Progenitor cell of endocrine pancreas (in vitro differentiated cells): ENCODE measurements around the gene ARHGAP23. TPM values are rescaled to one million over a fixed set of nuclear protein-coding genes. Genes with fewer than 3 reads are reported as not detected.

Experiments
- DNase-seq: peaks from one replicate; pipeline ENCODE4 v3.0.0; 2021; ENCODE audit warnings: low spot score; ENCODE audit not compliant: unreplicated experiment
- H3K27ac Mint-ChIP-seq: 2 replicates; pipeline ENCODE4 v1.8.0; 2021; ENCODE audit warnings: mild to moderate bottlenecking, moderate library complexity, mixed read lengths
- H3K27me3 Mint-ChIP-seq: 2 replicates; pipeline ENCODE4 v1.8.0; 2021; ENCODE audit warnings: mixed read lengths
- H3K36me3 Mint-ChIP-seq: 2 replicates; pipeline ENCODE4 v1.8.0; 2022; ENCODE audit warnings: mixed read lengths; ENCODE audit not compliant: insufficient read depth
- H3K4me1 Mint-ChIP-seq: 2 replicates; pipeline ENCODE4 v1.8.0; 2021; ENCODE audit warnings: low read depth, mixed read lengths
- H3K4me3 Mint-ChIP-seq: 2 replicates; pipeline ENCODE4 v1.8.0; 2021; ENCODE audit warnings: low read depth, mild to moderate bottlenecking, moderate library complexity, mixed read lengths
- H3K9me3 Mint-ChIP-seq: 2 replicates; pipeline ENCODE4 v1.8.0; 2021; ENCODE audit warnings: low read depth, mixed read lengths
- total RNA-seq: library from RNA; stranded (reverse); gene quantifications from 2 replicates; pipeline ENCODE4 v1.2.1, GENCODE V29; 2021
- TF ChIP-seq, protein P1 (sequence below): fragments of 200-600 bp; sonication (generic); IDR thresholded peaks from one replicate; pipeline ENCODE4 v1.5.0; 2021; ENCODE audit warnings: antibody characterized with exemption, mild to moderate bottlenecking; ENCODE audit not compliant: unreplicated experiment

Gene ARHGAP23
- total RNA-seq, 1 donor from 2014 or later = 2.9 TPM

DNA sequence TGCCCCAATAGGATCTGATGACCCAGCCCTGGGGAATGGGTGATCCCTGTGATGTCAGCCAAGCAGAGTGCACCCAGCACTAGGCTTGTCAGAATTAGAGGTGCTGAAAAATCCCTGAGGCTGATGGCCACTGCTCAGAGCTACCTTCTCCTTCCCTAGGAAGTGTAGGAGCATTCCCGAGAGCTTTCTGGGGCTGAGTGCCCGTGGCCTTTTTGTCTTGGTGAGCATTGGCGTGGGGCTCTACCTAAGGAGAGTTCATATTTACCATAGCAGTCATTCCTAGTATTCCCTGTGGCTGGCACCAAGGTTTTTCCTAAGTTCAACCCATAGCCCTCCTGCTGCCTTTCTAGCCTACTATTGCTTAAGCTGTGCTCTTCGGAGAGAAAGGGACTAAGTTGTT is 22.6 kb upstream of the ARHGAP23 start:
- DNase-seq = no peak
- H3K9me3 Mint-ChIP-seq = no peaks in the 10 kb centered on the region
- H3K36me3 Mint-ChIP-seq = peaks cover 4% of the 10 kb centered on the region
- H3K4me1 Mint-ChIP-seq = peaks cover 4% of the 10 kb centered on the region
- no peak overlapping the region for H3K27ac Mint-ChIP-seq
- peaks cover 5% of the 10 kb centered on the region for H3K27me3 Mint-ChIP-seq
- no peak overlapping the region for H3K4me3 Mint-ChIP-seq
- TF ChIP-seq, protein P1, sequence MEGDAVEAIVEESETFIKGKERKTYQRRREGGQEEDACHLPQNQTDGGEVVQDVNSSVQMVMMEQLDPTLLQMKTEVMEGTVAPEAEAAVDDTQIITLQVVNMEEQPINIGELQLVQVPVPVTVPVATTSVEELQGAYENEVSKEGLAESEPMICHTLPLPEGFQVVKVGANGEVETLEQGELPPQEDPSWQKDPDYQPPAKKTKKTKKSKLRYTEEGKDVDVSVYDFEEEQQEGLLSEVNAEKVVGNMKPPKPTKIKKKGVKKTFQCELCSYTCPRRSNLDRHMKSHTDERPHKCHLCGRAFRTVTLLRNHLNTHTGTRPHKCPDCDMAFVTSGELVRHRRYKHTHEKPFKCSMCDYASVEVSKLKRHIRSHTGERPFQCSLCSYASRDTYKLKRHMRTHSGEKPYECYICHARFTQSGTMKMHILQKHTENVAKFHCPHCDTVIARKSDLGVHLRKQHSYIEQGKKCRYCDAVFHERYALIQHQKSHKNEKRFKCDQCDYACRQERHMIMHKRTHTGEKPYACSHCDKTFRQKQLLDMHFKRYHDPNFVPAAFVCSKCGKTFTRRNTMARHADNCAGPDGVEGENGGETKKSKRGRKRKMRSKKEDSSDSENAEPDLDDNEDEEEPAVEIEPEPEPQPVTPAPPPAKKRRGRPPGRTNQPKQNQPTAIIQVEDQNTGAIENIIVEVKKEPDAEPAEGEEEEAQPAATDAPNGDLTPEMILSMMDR = no peak

DNA sequence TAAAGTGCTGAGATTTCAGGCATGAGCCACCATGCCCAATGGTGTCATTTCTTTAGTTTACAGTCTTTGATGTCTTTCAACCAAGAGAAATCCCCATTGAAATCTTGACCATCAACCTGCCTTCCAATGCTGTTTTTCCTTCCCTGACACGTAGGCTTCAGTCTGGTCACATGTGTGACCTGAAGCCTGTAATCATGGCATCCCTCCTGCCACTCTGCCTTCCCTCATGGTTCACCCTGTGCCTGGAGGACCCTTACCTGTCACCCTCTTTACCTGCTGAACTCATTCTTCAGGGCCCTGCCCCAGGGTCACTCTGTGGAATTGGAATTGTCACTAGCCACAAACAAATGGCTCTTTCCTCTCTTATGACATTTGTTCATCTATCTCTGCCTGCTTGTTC is 18.1 kb upstream of the ARHGAP23 start:
- no peak for DNase-seq
- Mint-ChIP-seq H3K9me3 (no peaks in the 10 kb centered on the region), H3K27me3 (peaks cover 17% of the 10 kb centered on the region), H3K36me3 (no peaks in the 10 kb centered on the region), H3K4me3 (no peak overlapping the region), H3K27ac (no peak overlapping the region), H3K4me1 (peaks cover 1% of the 10 kb centered on the region)
- TF ChIP-seq, protein P1 = no peak

DNA sequence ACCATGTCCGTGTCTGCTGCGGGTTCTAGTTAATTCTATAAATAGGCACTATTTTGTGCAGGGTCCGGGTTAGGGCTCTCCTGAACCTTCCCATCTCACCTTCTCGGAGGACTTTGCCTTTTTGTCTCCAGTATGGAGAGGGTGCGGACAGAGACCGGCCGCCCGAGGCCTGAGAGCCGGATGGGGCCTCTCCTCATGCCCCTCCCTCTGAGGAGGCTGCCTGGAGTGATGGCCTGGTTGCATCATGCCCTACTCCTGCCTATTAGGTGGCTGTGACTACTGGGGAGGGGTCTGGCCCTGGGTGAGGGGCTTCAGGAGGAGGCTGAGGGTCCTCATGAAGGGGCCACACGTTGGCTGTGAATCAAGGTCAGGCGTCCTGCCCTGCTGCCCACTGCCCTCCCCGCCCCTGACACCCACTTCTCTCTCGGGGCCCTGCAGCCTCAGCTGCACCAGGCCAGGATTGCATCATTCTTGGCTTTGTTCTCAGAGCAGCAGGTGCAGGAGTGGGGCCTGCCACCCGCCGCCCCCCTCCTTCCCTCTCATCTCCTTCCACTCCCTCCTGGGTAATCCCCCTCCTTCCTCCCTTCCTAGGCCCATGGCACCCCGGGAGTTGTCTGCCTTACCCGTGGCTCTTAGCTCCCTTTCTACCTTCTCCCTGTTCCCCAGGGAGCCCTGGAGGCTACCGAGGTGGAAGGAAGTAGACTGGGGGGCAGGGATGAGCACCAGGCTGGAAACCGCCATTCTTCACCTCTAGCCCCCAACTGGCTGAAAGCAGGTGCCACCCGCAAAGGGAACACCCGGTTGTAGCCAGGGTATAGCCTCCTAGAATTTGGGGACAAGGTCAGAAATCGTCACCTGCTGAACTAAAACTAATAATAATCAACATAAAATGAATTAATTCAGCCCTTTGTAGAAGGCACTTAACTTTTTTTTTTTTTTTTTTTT is 12.7 kb upstream of the ARHGAP23 start:
- H3K27ac Mint-ChIP-seq = peak overlapping the region; percentile 77
- peaks cover 49% of the 10 kb centered on the region for H3K27me3 Mint-ChIP-seq
- H3K9me3 Mint-ChIP-seq = no peaks in the 10 kb centered on the region
- TF ChIP-seq, protein P1 = no peak
- H3K4me1 Mint-ChIP-seq = peaks cover 5% of the 10 kb centered on the region
- no peaks in the 10 kb centered on the region for H3K36me3 Mint-ChIP-seq
- no peak overlapping the region for H3K4me3 Mint-ChIP-seq
- no peak for DNase-seq

DNA sequence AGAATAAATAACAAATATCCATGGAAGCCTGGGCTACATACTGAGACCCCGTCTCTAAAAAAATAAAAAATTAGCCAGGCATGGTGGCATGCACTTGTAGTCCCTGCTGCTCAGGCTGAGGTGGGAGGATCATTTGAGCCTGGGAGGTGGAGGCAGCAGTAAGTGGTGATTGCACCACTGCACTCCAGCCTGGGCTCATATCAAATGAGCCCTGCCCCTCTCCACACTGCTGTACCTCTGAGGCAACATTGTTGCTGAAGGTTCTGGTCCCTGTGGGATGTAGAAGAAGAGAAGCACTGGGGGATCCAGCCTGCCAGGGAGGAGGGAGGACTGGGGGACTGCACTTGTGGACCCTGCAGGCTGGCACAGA is 11.4 kb upstream of the ARHGAP23 start:
- Mint-ChIP-seq H3K27ac (no peak overlapping the region), H3K4me1 (peaks cover 5% of the 10 kb centered on the region), H3K36me3 (no peaks in the 10 kb centered on the region), H3K4me3 (no peak overlapping the region), H3K27me3 (peaks cover 59% of the 10 kb centered on the region), H3K9me3 (no peaks in the 10 kb centered on the region)
- no peak for DNase-seq
- TF ChIP-seq, protein P1 = no peak

DNA sequence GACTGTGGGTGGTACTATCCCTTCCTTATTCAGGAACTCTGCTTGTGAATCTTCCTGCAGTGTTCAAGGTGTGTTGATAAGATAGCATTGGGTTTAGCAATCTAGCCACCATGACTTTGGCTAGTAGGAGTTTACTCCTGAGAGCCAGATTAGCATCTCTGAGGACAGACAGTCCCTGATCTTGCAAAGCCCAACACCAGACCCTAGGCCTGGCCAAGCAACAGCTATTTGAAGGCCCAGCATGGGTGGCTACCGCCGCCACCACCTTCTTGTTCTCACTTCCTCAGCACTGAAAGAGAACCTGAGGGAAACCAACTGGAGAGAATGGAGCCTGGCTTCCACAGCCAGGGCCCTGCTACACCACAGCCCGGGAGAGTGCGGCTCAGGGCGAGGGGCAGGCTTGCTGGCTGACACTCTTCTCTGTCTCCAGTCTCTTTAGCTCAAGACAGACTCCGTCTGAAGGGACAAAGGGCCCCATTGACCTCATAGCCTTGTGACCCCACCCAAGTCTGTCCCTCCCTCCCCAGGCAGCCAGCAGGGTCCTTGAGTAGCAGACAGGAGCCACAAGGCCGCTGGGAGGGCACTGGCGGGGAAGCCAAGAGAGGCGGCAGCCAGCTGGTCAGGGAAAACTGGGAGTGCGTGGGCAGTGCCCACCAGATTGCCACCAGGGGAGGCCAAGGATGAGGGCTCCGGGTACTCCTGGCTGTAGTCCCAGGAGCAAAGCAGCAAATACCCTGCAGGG is 10.9 kb upstream of the ARHGAP23 start:
- Mint-ChIP-seq H3K4me3 (no peak overlapping the region), H3K27ac (no peak overlapping the region), H3K27me3 (peaks cover 62% of the 10 kb centered on the region), H3K4me1 (peaks cover 5% of the 10 kb centered on the region), H3K36me3 (no peaks in the 10 kb centered on the region), H3K9me3 (no peaks in the 10 kb centered on the region)
- no peak for DNase-seq
- TF ChIP-seq, protein P1 = no peak
